ENCODE data around the gene GGACT.

GGACT gene

GRCh38 chr13:100493418-100493817 is 95.2 kb downstream of the GGACT start:
- 0 out of 2 replicates have a peak, but pooled peaks cover 5% of the 10 kb centered on the region for H3K27me3 ChIP-seq (ENCODE audit: insufficient read depth, low read length)
- no peaks in the 10 kb centered on the region for H3K79me2 ChIP-seq (ENCODE audit: insufficient read depth, low read length)
- no peaks in the 10 kb centered on the region for H3K36me3 ChIP-seq (ENCODE audit: insufficient read depth, low read length)
- H3K4me2 ChIP-seq (ENCODE audit: low read length) = no peak overlapping the region
- no peak overlapping the region for H3K9ac ChIP-seq (ENCODE audit: low read length)
- H4K20me1 ChIP-seq (ENCODE audit: insufficient read depth, low read length) = no peaks in the 10 kb centered on the region
- no peaks in the 10 kb centered on the region for H3F3A ChIP-seq (ENCODE audit: insufficient read depth, low read length)
- no peaks in the 10 kb centered on the region for H3K9me3 ChIP-seq (ENCODE audit: low read length)
- no peaks in the 10 kb centered on the region for H3K4me1 ChIP-seq (ENCODE audit: insufficient read depth, low read length, severe bottlenecking)
- no peaks in the 10 kb centered on the region for H3K9me2 ChIP-seq (ENCODE audit: low read depth, low read length)
- H3K4me3 ChIP-seq (ENCODE audit: low read depth, low read length, poor library complexity, severe bottlenecking) = no peak overlapping the region
- no peak overlapping the region for H3K27ac ChIP-seq (ENCODE audit: low read depth, low read length, poor library complexity, severe bottlenecking)
- H2AFZ ChIP-seq (ENCODE audit: low read length) = no peak overlapping the region
- TF ChIP-seq, protein P1, sequence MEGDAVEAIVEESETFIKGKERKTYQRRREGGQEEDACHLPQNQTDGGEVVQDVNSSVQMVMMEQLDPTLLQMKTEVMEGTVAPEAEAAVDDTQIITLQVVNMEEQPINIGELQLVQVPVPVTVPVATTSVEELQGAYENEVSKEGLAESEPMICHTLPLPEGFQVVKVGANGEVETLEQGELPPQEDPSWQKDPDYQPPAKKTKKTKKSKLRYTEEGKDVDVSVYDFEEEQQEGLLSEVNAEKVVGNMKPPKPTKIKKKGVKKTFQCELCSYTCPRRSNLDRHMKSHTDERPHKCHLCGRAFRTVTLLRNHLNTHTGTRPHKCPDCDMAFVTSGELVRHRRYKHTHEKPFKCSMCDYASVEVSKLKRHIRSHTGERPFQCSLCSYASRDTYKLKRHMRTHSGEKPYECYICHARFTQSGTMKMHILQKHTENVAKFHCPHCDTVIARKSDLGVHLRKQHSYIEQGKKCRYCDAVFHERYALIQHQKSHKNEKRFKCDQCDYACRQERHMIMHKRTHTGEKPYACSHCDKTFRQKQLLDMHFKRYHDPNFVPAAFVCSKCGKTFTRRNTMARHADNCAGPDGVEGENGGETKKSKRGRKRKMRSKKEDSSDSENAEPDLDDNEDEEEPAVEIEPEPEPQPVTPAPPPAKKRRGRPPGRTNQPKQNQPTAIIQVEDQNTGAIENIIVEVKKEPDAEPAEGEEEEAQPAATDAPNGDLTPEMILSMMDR (IDR thresholded peaks at IDR 0.05; ENCODE audit: low read length) = no peak
- TF ChIP-seq EZH2 (IDR thresholded peaks at IDR 0.05; ENCODE audit: borderline replicate concordance, low read length) = no peak

- Histone ChIP-seq H3K79me2 (ENCODE audit: insufficient read depth, low read length) (no peaks in the 10 kb centered on the region), H3K9me2 (ENCODE audit: low read depth, low read length) (no peaks in the 10 kb centered on the region), H3K27ac (ENCODE audit: low read depth, low read length, poor library complexity, severe bottlenecking) (no peak overlapping the region), H2AFZ (ENCODE audit: low read length) (no peak overlapping the region), H3F3A (ENCODE audit: insufficient read depth, low read length) (no peaks in the 10 kb centered on the region), H3K4me3 (ENCODE audit: low read depth, low read length, poor library complexity, severe bottlenecking) (no peak overlapping the region), H3K36me3 (ENCODE audit: insufficient read depth, low read length) (no peaks in the 10 kb centered on the region), H3K4me2 (ENCODE audit: low read length) (no peak overlapping the region), H3K27me3 (ENCODE audit: insufficient read depth, low read length) (0 out of 2 replicates have a peak, but pooled peaks cover 5% of the 10 kb centered on the region), H3K4me1 (ENCODE audit: insufficient read depth, low read length, severe bottlenecking) (no peaks in the 10 kb centered on the region), H3K9me3 (ENCODE audit: low read length) (no peaks in the 10 kb centered on the region), H3K9ac (ENCODE audit: low read length) (no peak overlapping the region), H4K20me1 (ENCODE audit: insufficient read depth, low read length) (no peaks in the 10 kb centered on the region)
- TF ChIP-seq EZH2 (IDR thresholded peaks at IDR 0.05; ENCODE audit: borderline replicate concordance, low read length) = no peak
- TF ChIP-seq, protein P1 (IDR thresholded peaks at IDR 0.05; ENCODE audit: low read length) = no peak
These were observed 97.3 kb downstream of the GGACT start for GRCh38 chr13:100491164-100491842.

DNA sequence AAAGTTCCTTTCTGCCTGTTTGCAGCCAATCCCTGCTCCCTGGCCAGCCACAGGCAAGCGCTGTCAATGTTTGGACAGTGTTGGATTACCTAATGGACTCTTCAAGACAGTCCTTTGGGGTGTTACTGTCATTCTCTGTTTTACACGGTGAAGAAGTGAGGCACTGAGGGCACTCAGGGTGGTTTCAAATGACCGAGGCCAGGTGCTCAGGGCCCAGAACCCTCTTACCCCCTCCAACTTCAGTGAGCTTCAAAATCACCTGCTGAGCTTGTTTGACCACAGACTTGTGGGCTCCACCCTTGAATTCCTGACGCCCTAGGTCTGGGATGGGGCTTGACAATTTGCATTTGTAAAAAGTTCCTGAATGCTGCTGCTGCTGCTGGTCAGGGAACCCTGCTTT is 97.9 kb downstream of the GGACT start:
- H3K9me3 ChIP-seq (ENCODE audit: low read length) = no peaks in the 10 kb centered on the region
- TF ChIP-seq, protein P1 (IDR thresholded peaks at IDR 0.05; ENCODE audit: low read length) = no peak
- no peak for TF ChIP-seq EZH2 (IDR thresholded peaks at IDR 0.05; ENCODE audit: borderline replicate concordance, low read length)
- H3K4me3 ChIP-seq (ENCODE audit: low read depth, low read length, poor library complexity, severe bottlenecking) = no peak overlapping the region
- no peak overlapping the region for H3K4me2 ChIP-seq (ENCODE audit: low read length)
- no peaks in the 10 kb centered on the region for H3K4me1 ChIP-seq (ENCODE audit: insufficient read depth, low read length, severe bottlenecking)
- H4K20me1 ChIP-seq (ENCODE audit: insufficient read depth, low read length) = no peaks in the 10 kb centered on the region
- H3K27me3 ChIP-seq (ENCODE audit: insufficient read depth, low read length) = 0 out of 2 replicates have a peak, but pooled peaks cover 5% of the 10 kb centered on the region
- no peak overlapping the region for H3K27ac ChIP-seq (ENCODE audit: low read depth, low read length, poor library complexity, severe bottlenecking)
- H3K36me3 ChIP-seq (ENCODE audit: insufficient read depth, low read length) = no peaks in the 10 kb centered on the region
- no peak overlapping the region for H3K9ac ChIP-seq (ENCODE audit: low read length)
- no peaks in the 10 kb centered on the region for H3F3A ChIP-seq (ENCODE audit: insufficient read depth, low read length)
- no peak overlapping the region for H2AFZ ChIP-seq (ENCODE audit: low read length)
- no peaks in the 10 kb centered on the region for H3K9me2 ChIP-seq (ENCODE audit: low read depth, low read length)
- no peaks in the 10 kb centered on the region for H3K79me2 ChIP-seq (ENCODE audit: insufficient read depth, low read length)
